Measurements from ENCODE around the gene DENND1A.
"Not testable (repeated sequence)": the region's sequence is repeated elsewhere in the genome, so short reads cannot be mapped to it uniquely, and the experiment has no call there.

Gene DENND1A

GRCh38 chr9:123400926-123401503 lies 528.9 kb downstream of the DENND1A start:
- DNase-seq (ENCODE audit: low read depth in 2 of 2), result no peak
- H3K4me3 ChIP-seq (replicated peaks in 1 of 2; ENCODE audit: low read depth in 2 of 2, low read length in 2 of 2), result no peak overlapping the region
- no peak for TF ChIP-seq CTCF (IDR thresholded peaks at IDR 0.05; ENCODE audit: low read depth, low read length)

GRCh38 chr9:123399803-123400378 lies 530.0 kb downstream of the DENND1A start:
- peak; percentile 53 for TF ChIP-seq CTCF (IDR thresholded peaks at IDR 0.05; ENCODE audit: low read depth, low read length)
- no peak overlapping the region for H3K4me3 ChIP-seq (replicated peaks in 1 of 2; ENCODE audit: low read depth in 2 of 2, low read length in 2 of 2)
- peak in 1 of 2 donors; percentile 7 for DNase-seq (ENCODE audit: low read depth in 2 of 2)

- H3K4me3 ChIP-seq (replicated peaks in 1 of 2; ENCODE audit: low read depth in 2 of 2, low read length in 2 of 2); DNase-seq (ENCODE audit: low read depth in 2 of 2): not testable (repeated sequence)
These were observed 531.0 kb downstream of the DENND1A start for GRCh38 chr9:123398938-123399337.

GRCh38 chr9:123397975-123398374 lies 532.0 kb downstream of the DENND1A start:
- no peak for DNase-seq (ENCODE audit: low read depth in 2 of 2)
- H3K4me3 ChIP-seq (replicated peaks in 1 of 2; ENCODE audit: low read depth in 2 of 2, low read length in 2 of 2), result no peak overlapping the region
- TF ChIP-seq CTCF (IDR thresholded peaks at IDR 0.05; ENCODE audit: low read depth, low read length), result no peak

GRCh38 chr9:123395689-123396511 lies 534.0 kb downstream of the DENND1A start:
- H3K4me3 ChIP-seq (replicated peaks in 1 of 2; ENCODE audit: low read depth in 2 of 2, low read length in 2 of 2), result no peak overlapping the region
- no peak for DNase-seq (ENCODE audit: low read depth in 2 of 2)
- no peak for TF ChIP-seq CTCF (IDR thresholded peaks at IDR 0.05; ENCODE audit: low read depth, low read length)

- no peak for TF ChIP-seq CTCF (IDR thresholded peaks at IDR 0.05; ENCODE audit: low read depth, low read length)
- no peak overlapping the region for H3K4me3 ChIP-seq (replicated peaks in 1 of 2; ENCODE audit: low read depth in 2 of 2, low read length in 2 of 2)
- no peak for DNase-seq (ENCODE audit: low read depth in 2 of 2)
These were observed 534.6 kb downstream of the DENND1A start for GRCh38 chr9:123395276-123395688.
